GM19397 (cell line): ENCODE measurements around the gene PRKG1.
"Not testable (repeated sequence)": the region's sequence is repeated elsewhere in the genome, so short reads cannot be mapped to it uniquely, and the experiment has no call there.

Source experiments
- ATAC-seq: cut with Tn5 transposase; IDR thresholded peaks from one replicate; pipeline ENCODE4 v1.9.1; 2021; ENCODE audit warnings: mild to moderate bottlenecking, moderate library complexity; ENCODE audit not compliant: unreplicated experiment

Gene PRKG1

GRCh38 chr10:51567271-51567670 lies 493.0 kb downstream of the PRKG1 start:
- ATAC-seq = no peak

GRCh38 chr10:51569467-51569866 lies 495.2 kb downstream of the PRKG1 start:
- no peak for ATAC-seq

GRCh38 chr10:51574248-51575048 lies 500.2 kb downstream of the PRKG1 start:
- no peak for ATAC-seq

- not testable (repeated sequence) for ATAC-seq
These were observed 506.9 kb downstream of the PRKG1 start for GRCh38 chr10:51581196-51581595.

GRCh38 chr10:51583976-51584375 lies 509.7 kb downstream of the PRKG1 start:
- no peak for ATAC-seq

GRCh38 chr10:51585742-51586141 lies 511.5 kb downstream of the PRKG1 start:
- ATAC-seq = no peak

- ATAC-seq = no peak
These were observed 514.7 kb downstream of the PRKG1 start for GRCh38 chr10:51588984-51589383.

GRCh38 chr10:51590818-51591217 lies 516.5 kb downstream of the PRKG1 start:
- no peak for ATAC-seq

GRCh38 chr10:51596695-51597094 lies 522.4 kb downstream of the PRKG1 start:
- no peak for ATAC-seq

- ATAC-seq = no peak
These were observed 525.4 kb downstream of the PRKG1 start for GRCh38 chr10:51599647-51600046.

- no peak for ATAC-seq
These were observed 528.0 kb downstream of the PRKG1 start for GRCh38 chr10:51602326-51602725.

GRCh38 chr10:51604579-51604978 lies 530.3 kb downstream of the PRKG1 start:
- ATAC-seq = no peak

- ATAC-seq = no peak
These were observed 532.7 kb downstream of the PRKG1 start for GRCh38 chr10:51606825-51607462.

- no peak for ATAC-seq
These were observed 533.2 kb downstream of the PRKG1 start for GRCh38 chr10:51607463-51607835.

- no peak for ATAC-seq
These were observed 533.9 kb downstream of the PRKG1 start for GRCh38 chr10:51608211-51608610.

- no peak for ATAC-seq
These were observed 541.5 kb downstream of the PRKG1 start for GRCh38 chr10:51615764-51616298.

GRCh38 chr10:51617576-51618235 lies 543.4 kb downstream of the PRKG1 start:
- ATAC-seq = no peak

GRCh38 chr10:51619365-51619764 lies 545.1 kb downstream of the PRKG1 start:
- ATAC-seq = no peak

GRCh38 chr10:51620131-51620530 lies 545.8 kb downstream of the PRKG1 start:
- ATAC-seq = no peak

- ATAC-seq = no peak
These were observed 549.7 kb downstream of the PRKG1 start for GRCh38 chr10:51624013-51624412.

- no peak for ATAC-seq
These were observed 555.8 kb downstream of the PRKG1 start for GRCh38 chr10:51629934-51630639.
